ENCODE measurements around the gene ERAS. TPM values are rescaled to one million over a fixed set of nuclear protein-coding genes. Genes with fewer than 3 reads are reported as not detected.

ERAS gene, protein sequence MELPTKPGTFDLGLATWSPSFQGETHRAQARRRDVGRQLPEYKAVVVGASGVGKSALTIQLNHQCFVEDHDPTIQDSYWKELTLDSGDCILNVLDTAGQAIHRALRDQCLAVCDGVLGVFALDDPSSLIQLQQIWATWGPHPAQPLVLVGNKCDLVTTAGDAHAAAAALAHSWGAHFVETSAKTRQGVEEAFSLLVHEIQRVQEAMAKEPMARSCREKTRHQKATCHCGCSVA
- total RNA-seq = under 1 TPM in 1 of 2 donors, not detected in 1; 0.31 TPM

- Mint-ChIP-seq H3K27ac (no peak within 1 kb of the TSS), H3K9me3 (peaks cover 0 to 1% of the 10 kb centered on the region in 2 donors)
These were observed at the start of gene ERAS for GRCh38 chrX:48826135-48826875. Gene ERAS (plus strand): TSS chrX:48826513. CDS start chrX:48829124, 2,611 bp downstream.

DNA sequence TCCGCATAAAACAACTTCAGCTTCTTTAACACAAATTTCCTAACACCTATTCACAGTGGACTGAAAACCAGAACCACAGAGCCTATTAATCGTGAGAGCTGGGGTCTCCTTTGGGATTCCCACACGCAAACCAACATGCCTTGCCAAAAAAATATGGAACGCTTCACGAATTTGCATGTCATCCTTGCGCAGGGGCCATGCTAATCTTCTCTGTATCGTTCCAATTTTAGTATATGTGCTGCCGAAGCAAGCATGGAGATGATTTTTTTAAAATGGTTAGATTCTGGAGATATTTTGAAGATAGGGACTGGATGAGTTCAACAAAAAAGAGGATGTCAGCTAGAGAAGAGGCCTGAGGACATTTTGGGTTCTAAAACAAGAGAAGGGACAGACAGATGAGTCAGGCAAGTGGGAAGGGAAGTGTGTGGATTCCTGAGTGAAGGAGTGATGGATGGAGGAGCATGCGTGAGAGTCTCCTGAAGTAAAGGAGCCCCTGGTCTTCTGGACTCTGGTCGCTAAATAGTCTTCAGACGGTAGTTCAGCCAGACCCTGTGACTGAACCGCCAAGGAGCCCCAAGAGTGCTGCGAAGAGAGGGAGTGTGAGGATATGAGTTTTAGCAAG, 49.4 kb upstream of the ERAS start:
- DNase-seq (no peak), ATAC-seq (replicated peaks in 1 of 2) (no peak)
- H3K9me3 Mint-ChIP-seq = no peaks in the 10 kb centered on the region
- H3K27ac Mint-ChIP-seq = no peak overlapping the region
- peaks cover 32% of the 10 kb centered on the region for H3K27me3 Mint-ChIP-seq (ENCODE audit: low read depth)
- H3K4me3 Mint-ChIP-seq = no peak overlapping the region
- H3K36me3 Mint-ChIP-seq (ENCODE audit: insufficient read depth in 2 of 2) = no peaks in the 10 kb centered on the region
- H3K4me1 Mint-ChIP-seq (ENCODE audit: low read depth) = no peaks in the 10 kb centered on the region

More at GRCh38 chrX:48826135-48826875, at the start of gene ERAS:
- Mint-ChIP-seq H3K36me3 (ENCODE audit: insufficient read depth in 2 of 2) (peaks cover 0 to 8% of the 10 kb centered on the region in 2 donors), H3K4me1 (ENCODE audit: low read depth) (no peaks in the 10 kb centered on the region), H3K4me3 (peak within 1 kb of the TSS; percentile 58 to 71), H3K27me3 (ENCODE audit: low read depth) (peaks cover 48% of the 10 kb centered on the region)
- DNase-seq (peak in 1 of 2 donors; percentile 27), ATAC-seq (replicated peaks in 1 of 2) (peak; percentile 42 to 53)

DNA sequence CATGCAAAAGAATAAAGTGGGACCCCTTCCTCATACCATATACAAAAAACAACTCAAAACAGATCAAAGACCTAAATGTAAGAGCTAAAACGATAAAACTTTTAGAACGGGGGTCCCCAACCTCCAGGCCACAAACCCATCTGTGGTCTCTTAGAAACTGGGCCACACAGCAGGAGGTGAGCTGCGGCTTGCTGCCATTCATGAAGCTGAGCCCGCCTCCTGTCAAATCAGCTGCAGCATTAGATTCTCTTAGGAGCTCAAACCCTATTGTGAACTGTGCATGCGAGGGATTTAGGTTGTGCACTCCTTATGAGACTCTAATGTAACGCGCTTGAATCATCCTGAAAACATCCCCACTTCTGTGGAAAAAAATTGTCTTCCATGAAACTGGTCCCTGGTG, 46.9 kb upstream of the ERAS start:
- no peak overlapping the region for H3K27ac Mint-ChIP-seq
- H3K4me1 Mint-ChIP-seq (ENCODE audit: low read depth) = no peaks in the 10 kb centered on the region
- ATAC-seq (replicated peaks in 1 of 2) (no peak), DNase-seq (no peak)
- H3K9me3 Mint-ChIP-seq = no peaks in the 10 kb centered on the region
- peaks cover 26% of the 10 kb centered on the region for H3K27me3 Mint-ChIP-seq (ENCODE audit: low read depth)
- no peak overlapping the region for H3K4me3 Mint-ChIP-seq
- H3K36me3 Mint-ChIP-seq (ENCODE audit: insufficient read depth in 2 of 2) = no peaks in the 10 kb centered on the region

DNA sequence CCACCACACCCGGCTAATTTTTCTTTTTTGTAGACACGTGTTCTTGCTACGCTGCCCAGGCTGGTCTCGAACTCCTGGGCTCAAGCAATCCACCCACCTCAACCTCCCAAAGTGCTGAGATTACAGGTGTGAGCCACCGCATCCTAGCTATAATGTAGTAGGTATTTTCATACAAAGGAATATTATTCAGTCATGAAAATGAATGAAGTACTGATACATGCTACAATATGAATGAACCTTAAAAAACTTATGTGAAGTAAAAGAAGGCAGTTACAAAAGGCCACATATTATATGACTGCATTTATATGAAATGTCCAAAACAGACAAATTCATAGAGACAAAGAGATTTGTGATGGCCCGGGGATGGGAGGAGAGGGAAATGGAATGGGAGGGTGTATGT, 44.6 kb upstream of the ERAS start:
- Mint-ChIP-seq H3K4me1 (ENCODE audit: low read depth) (no peaks in the 10 kb centered on the region), H3K9me3 (no peaks in the 10 kb centered on the region), H3K27ac (no peak overlapping the region), H3K36me3 (ENCODE audit: insufficient read depth in 2 of 2) (no peaks in the 10 kb centered on the region), H3K4me3 (no peak overlapping the region), H3K27me3 (ENCODE audit: low read depth) (peaks cover 12% of the 10 kb centered on the region)
- no peak for ATAC-seq (replicated peaks in 1 of 2)
- no peak for DNase-seq

DNA sequence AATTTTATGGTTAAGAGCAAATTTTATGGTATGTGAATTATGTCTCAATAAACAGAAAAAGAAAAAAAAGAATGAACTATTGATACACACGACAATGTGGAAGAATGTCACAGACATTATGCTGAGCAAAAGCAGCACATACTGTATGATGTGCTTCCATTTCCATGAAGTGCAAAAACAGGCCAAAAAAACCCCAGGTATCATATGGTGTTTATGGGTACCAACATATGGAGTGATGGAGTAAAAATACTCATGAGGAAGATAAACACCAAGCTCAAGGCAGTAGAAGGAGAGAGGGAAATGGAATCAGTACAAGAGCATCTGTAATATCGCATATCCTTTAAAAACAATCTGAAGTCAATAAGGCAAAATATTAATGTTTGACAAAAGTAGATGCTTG, 44.1 kb upstream of the ERAS start:
- ATAC-seq (replicated peaks in 1 of 2) = no peak
- Mint-ChIP-seq H3K4me3 (no peak overlapping the region), H3K27ac (no peak overlapping the region), H3K4me1 (ENCODE audit: low read depth) (no peaks in the 10 kb centered on the region), H3K36me3 (ENCODE audit: insufficient read depth in 2 of 2) (no peaks in the 10 kb centered on the region), H3K9me3 (no peaks in the 10 kb centered on the region), H3K27me3 (ENCODE audit: low read depth) (peaks cover 12% of the 10 kb centered on the region)
- DNase-seq = no peak

DNA sequence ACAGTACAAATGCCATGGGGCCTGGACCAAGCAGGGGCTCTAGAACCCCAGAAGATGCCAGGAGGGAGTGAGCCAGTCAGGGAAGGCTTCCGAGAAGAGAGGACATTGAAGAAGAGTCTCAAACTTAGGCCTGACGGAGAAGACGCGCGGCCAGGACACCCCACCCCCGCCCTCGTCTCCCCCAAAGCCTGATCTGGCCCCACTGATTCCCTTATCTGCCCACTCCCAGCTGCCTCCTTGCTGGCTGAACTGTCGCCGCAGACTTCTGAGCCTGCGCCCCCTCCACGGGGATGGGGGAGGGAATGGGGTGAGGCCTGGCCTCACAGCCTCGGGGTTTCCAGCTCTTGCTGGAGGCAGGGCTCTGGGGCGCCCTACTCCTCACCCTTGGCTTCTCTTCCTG, 43.5 kb upstream of the ERAS start:
- Mint-ChIP-seq H3K27me3 (ENCODE audit: low read depth) (peaks cover 13% of the 10 kb centered on the region), H3K36me3 (ENCODE audit: insufficient read depth in 2 of 2) (no peaks in the 10 kb centered on the region), H3K27ac (no peak overlapping the region), H3K4me3 (no peak overlapping the region), H3K9me3 (no peaks in the 10 kb centered on the region), H3K4me1 (ENCODE audit: low read depth) (no peaks in the 10 kb centered on the region)
- no peak for DNase-seq
- no peak for ATAC-seq (replicated peaks in 1 of 2)

DNA sequence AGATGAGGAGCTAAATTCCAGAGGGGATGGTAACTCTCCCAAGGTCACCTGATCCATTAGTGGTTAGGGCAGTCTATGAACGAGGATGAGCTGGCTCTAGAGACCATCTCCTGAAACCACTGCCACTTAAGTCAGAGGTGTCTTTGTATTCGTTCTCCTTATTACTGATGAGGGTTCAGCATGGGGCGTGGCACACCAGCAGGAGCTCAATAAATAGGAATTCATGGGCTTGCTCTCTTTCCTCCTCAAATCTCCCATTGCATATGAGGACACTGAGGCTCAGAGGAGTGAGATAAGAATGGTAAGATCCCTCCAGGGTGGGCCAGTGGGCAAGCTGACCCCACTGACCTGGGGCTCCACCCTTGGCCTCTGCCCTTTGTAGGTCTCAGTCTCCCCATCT, 41.6 kb upstream of the ERAS start:
- DNase-seq (no peak), ATAC-seq (replicated peaks in 1 of 2) (no peak)
- no peaks in the 10 kb centered on the region for H3K36me3 Mint-ChIP-seq (ENCODE audit: insufficient read depth in 2 of 2)
- peaks cover 5% of the 10 kb centered on the region for H3K4me1 Mint-ChIP-seq (ENCODE audit: low read depth)
- no peaks in the 10 kb centered on the region for H3K9me3 Mint-ChIP-seq
- peaks cover 31% of the 10 kb centered on the region for H3K27me3 Mint-ChIP-seq (ENCODE audit: low read depth)
- no peak overlapping the region for H3K4me3 Mint-ChIP-seq
- H3K27ac Mint-ChIP-seq = no peak overlapping the region

DNA sequence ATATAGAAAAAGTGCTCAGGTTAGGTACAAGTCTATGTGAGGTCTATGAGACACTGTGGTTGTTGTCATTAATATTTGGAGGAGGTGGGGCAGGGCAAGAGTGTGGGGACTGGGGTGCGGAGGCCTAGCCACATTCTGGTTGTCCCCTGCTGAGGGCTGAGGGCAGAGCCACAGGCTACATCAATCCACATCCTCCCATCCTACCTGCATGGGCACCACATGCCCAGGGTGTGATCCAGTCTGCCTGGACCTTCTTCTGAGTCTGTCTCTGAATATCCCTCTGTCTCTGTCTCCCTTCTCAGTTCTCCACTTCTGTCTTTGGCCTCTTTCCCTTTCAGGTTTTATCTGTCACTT, 41.1 kb upstream of the ERAS start:
- no peak for DNase-seq
- Mint-ChIP-seq H3K4me1 (ENCODE audit: low read depth) (peaks cover 7% of the 10 kb centered on the region), H3K27me3 (ENCODE audit: low read depth) (peaks cover 36% of the 10 kb centered on the region), H3K27ac (no peak overlapping the region), H3K9me3 (no peaks in the 10 kb centered on the region), H3K4me3 (no peak overlapping the region), H3K36me3 (ENCODE audit: insufficient read depth in 2 of 2) (no peaks in the 10 kb centered on the region)
- ATAC-seq (replicated peaks in 1 of 2) = no peak

DNA sequence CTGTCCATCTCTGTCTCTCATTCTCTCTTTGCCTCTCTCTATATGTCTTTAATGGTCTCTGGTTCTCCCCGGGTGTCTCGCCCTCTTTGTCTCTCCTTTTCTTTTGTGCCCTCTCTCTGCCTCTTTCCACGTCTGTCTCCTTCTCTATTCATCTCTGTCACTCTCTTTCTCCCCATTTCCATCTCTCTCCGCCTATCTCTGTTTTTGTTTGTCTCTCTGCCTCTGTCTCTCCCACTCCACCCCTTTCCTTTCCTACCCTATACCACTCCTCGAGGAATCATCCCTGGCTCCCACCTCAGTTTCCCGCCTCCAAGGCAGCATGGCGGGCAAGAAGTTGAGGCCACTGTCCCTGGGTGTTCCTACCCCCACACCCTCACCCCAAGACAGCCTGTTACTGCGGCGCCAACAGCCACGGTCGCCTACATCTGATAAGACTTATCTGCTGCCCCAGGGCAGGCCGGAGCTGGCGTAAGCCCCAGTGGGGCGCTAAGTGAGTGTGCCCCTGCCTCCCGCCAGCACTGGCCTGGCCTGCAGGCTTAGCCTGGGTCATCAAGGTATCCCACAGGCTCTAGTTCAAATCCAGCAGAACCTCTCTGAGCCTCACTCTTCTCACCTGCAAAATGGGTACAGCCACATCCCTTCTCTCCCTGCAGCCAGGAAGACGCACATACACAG, 40.6 kb upstream of the ERAS start:
- Mint-ChIP-seq H3K27me3 (ENCODE audit: low read depth) (peaks cover 37% of the 10 kb centered on the region), H3K27ac (no peak overlapping the region), H3K4me3 (no peak overlapping the region), H3K4me1 (ENCODE audit: low read depth) (peaks cover 7% of the 10 kb centered on the region), H3K9me3 (no peaks in the 10 kb centered on the region), H3K36me3 (ENCODE audit: insufficient read depth in 2 of 2) (no peaks in the 10 kb centered on the region)
- ATAC-seq (replicated peaks in 1 of 2) (no peak), DNase-seq (no peak)

DNA sequence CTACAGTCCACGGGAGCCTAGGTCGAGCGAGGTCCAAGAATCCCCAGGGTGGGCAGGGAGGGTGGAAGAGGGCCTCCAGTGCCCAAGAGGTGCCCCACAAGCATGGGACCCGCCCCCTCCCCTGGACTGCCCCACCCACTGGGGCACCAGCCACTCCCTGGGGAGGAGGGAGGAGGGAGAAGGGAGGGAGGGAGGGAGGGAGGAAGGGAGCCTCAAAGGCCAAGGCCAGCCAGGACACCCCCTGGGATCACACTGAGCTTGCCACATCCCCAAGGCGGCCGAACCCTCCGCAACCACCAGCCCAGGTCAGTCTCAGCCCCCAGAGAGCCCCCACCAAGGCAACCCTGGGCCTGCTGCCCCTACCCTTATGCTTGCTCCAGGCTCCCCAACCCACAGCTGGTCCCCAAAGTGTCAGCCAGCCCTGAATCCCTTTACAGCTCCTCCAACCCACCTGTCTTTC, 39.9 kb upstream of the ERAS start, which contains the start of gene GATA1:
GATA1 (plus strand) TSS at position 250 of the 460 bp plus-strand sequence. CDS start 4,520 bp downstream, outside the sequence.
- ATAC-seq (replicated peaks in 1 of 2) (no peak), DNase-seq (no peak)
- no peak within 1 kb of the TSS for H3K4me3 Mint-ChIP-seq
- H3K9me3 Mint-ChIP-seq = no peaks in the 10 kb centered on the region
- H3K27me3 Mint-ChIP-seq (ENCODE audit: low read depth) = peaks cover 37% of the 10 kb centered on the region
- H3K36me3 Mint-ChIP-seq (ENCODE audit: insufficient read depth in 2 of 2) = no peaks in the 10 kb centered on the region
- no peak within 1 kb of the TSS for H3K27ac Mint-ChIP-seq
- peaks cover 7% of the 10 kb centered on the region for H3K4me1 Mint-ChIP-seq (ENCODE audit: low read depth)

GRCh38 chrX:48786825-48787504, 39.3 kb upstream of the ERAS start:
- DNase-seq = no peak
- H3K4me3 Mint-ChIP-seq = no peak overlapping the region
- H3K9me3 Mint-ChIP-seq = no peaks in the 10 kb centered on the region
- H3K4me1 Mint-ChIP-seq (ENCODE audit: low read depth) = peaks cover 7% of the 10 kb centered on the region
- H3K27me3 Mint-ChIP-seq (ENCODE audit: low read depth) = peaks cover 37% of the 10 kb centered on the region
- no peak overlapping the region for H3K27ac Mint-ChIP-seq
- no peak for ATAC-seq (replicated peaks in 1 of 2)
- H3K36me3 Mint-ChIP-seq (ENCODE audit: insufficient read depth in 2 of 2) = no peaks in the 10 kb centered on the region

DNA sequence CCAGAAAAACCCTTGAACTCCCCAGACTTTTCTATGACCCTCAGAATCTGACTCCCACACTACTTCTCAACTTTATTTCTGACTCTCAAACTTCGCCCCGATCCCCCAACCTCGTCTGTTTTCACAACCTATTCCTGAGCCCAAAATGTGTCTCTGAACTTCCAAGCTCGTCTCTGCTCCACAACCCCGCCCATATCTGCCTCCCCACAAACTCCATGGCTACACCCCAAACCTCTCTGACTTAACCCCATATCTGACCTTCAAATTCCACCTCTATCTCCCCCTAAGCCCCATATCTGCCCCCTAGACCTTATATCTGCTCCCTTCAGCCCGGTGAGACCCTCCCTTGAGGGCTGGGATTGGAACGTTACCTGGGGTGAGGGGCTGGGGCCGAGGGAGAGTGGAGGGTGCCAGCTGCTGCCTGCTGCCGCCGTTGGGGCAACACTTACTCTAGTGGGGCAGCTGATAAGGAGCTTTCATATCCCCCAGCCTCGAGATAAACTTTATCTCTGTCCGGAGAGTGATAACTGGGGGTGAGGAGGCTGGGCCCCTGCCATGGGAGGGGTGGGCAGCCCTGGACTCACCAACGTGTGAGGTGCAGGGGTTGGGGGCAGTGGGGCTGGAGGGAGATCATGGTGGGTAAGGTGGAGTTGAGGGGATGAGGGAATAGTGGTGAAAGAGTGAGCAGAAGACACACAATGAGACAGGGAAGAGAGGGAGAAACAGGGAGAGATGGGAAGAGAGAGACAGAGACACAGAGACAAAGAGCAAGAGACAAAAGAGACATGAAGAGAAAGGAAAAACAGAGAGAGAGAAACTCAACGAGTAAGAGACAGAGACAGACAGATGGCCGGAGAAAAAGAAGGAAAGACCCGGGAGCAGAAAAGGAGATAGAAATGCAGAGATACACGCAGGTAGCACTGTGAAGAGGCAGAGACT, 38.5 kb upstream of the ERAS start:
- no peak overlapping the region for H3K4me3 Mint-ChIP-seq
- H3K27ac Mint-ChIP-seq = no peak overlapping the region
- ATAC-seq (replicated peaks in 1 of 2) = no peak
- no peaks in the 10 kb centered on the region for H3K9me3 Mint-ChIP-seq
- no peak for DNase-seq
- peaks cover 7% of the 10 kb centered on the region for H3K4me1 Mint-ChIP-seq (ENCODE audit: low read depth)
- peaks cover 37% of the 10 kb centered on the region for H3K27me3 Mint-ChIP-seq (ENCODE audit: low read depth)
- no peaks in the 10 kb centered on the region for H3K36me3 Mint-ChIP-seq (ENCODE audit: insufficient read depth in 2 of 2)
